ENCODE results near the gene CCDC191.

DNA sequence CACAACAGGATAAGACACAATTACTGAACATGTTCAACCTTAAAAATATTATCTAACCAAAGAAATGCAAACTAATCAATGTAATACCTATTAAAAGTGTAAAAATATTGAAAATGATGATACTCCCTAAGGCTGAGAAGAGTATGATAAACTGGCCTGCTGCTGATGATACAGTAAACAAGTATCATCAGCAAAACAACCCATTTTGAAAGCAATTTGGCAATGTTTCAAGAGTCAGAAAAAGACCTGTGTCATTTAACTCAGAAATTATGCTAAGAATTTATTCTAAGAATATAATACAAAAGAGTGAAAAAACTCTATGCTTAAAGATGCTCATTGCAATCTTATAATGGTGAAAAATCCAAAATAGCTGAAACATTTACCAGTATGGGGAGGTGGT is 22.1 kb downstream of the CCDC191 start:
- TF ChIP-seq CTCF (IDR thresholded peaks at IDR 0.05; ENCODE audit: borderline replicate concordance, extremely low read depth, low read length, poor library complexity, severe bottlenecking) (no peak), EZH2 (IDR thresholded peaks at IDR 0.05; ENCODE audit: borderline replicate concordance, low read depth, low read length, severe bottlenecking) (no peak)
